ENCODE measurements around the gene KRTAP5-8. TPM values are rescaled to one million over a fixed set of nuclear protein-coding genes. Genes with fewer than 3 reads are reported as not detected.

KRTAP5-8 gene
- total RNA-seq, 1 experiment from 2014 or later: not detected

GRCh38 chr11:71554996-71555395 is 17.2 kb downstream of the KRTAP5-8 start:
- Histone ChIP-seq H3K4ac (ENCODE audit: low read depth, low read length) (no peak overlapping the region), H3K27me3 (ENCODE audit: insufficient read depth, low read length) (no peaks in the 10 kb centered on the region), H3K9me3 (ENCODE audit: control insufficient read depth, low read depth, low read length) (no peaks in the 10 kb centered on the region), H3K79me1 (ENCODE audit: insufficient read depth, low read depth, low read length, poor library complexity, severe bottlenecking) (no peaks in the 10 kb centered on the region), H4K20me1 (ENCODE audit: control insufficient read depth, insufficient read depth, insufficient read length) (no peaks in the 10 kb centered on the region), H2BK12ac (ENCODE audit: insufficient read length, low read depth, low read length) (no peak overlapping the region), H3K79me2 (ENCODE audit: insufficient read depth, low read length) (no peaks in the 10 kb centered on the region), H2BK5ac (ENCODE audit: insufficient read length, low read length) (no peak overlapping the region), H2BK15ac (ENCODE audit: low read depth, low read length) (no peak overlapping the region), H3K9ac (ENCODE audit: extremely low read depth, insufficient read length, low read length) (no peak overlapping the region), H3K4me1 (ENCODE audit: insufficient read depth, low read length) (no peaks in the 10 kb centered on the region), H2AK5ac (ENCODE audit: insufficient read length, low read length) (no peak overlapping the region), H3K27ac (ENCODE audit: insufficient read length, low read depth, low read length) (no peak overlapping the region), H2BK20ac (ENCODE audit: low read depth, low read length, poor library complexity, severe bottlenecking) (no peak overlapping the region), H4K8ac (replicated peaks; ENCODE audit: insufficient read length, low read depth, low read length) (no peak overlapping the region), H4K91ac (ENCODE audit: insufficient read length, low read depth, low read length) (no peak overlapping the region), H3K18ac (ENCODE audit: insufficient read length, low read depth, low read length) (no peak overlapping the region), H4K5ac (ENCODE audit: insufficient read length, low read depth, low read length) (no peak overlapping the region), H3K56ac (ENCODE audit: insufficient read length, low read depth, low read length) (no peak overlapping the region), H3K23ac (ENCODE audit: insufficient read length, low read depth, low read length) (no peak overlapping the region), H2BK120ac (ENCODE audit: low read depth, low read length, poor library complexity, severe bottlenecking) (no peak overlapping the region), H3K14ac (ENCODE audit: insufficient read depth, low read length) (no peak overlapping the region), H2AFZ (ENCODE audit: low read length) (no peak overlapping the region), H3T11ph (ENCODE audit: low read length) (no peak overlapping the region), H3K23me2 (ENCODE audit: insufficient read length, low read depth, low read length, poor library complexity, severe bottlenecking) (no peaks in the 10 kb centered on the region), H3K4me2 (ENCODE audit: insufficient read depth, insufficient read length, low read length) (no peak overlapping the region)
- DNase-seq: no peak
- Mint-ChIP-seq H3K4me3 (no peak overlapping the region), H3K27ac (no peak overlapping the region), H3K27me3 (ENCODE audit: low read depth) (peaks cover 9% of the 10 kb centered on the region), H3K9me3 (peaks cover 17 to 19% of the 10 kb centered on the region in 2 experiments), H3K4me1 (peaks cover 8 to 9% of the 10 kb centered on the region in 2 experiments; a peak in 3 of 4 replicates), H3K36me3 (ENCODE audit: insufficient read depth in 1 of 3, low read depth in 3 of 3) (peaks cover 2 to 6% (median 5%) of the 10 kb centered on the region in 3 experiments; a peak in 4 of 7 replicates)
- no CpG with 5 or more reads among the region's 6 CpGs for WGBS (ENCODE audit: extremely low coverage, insufficient read length, low lambda C conversion rate)
- TF ChIP-seq CTCF (conservative IDR thresholded peaks at IDR 0.05): no peak

Measured in H9 (cell line).